Heart left ventricle (tissue), 13 donors: ENCODE measurements around the gene TMEM43.

Source experiments
- CTCF ChIP-seq, 12 donors: fragments of 200-600 bp; sonication (generic) in 4 of 12; IDR thresholded peaks; one replicate each; pipeline versions ENCODE4 v1.5.0 to v1.8.0; 2018 to 2022; ENCODE audit warnings: antibody characterized with exemption in 12 of 12, mild to moderate bottlenecking in 5 of 12
- POLR2A ChIP-seq, 2 donors: fragments of 450-650 bp; IDR thresholded peaks; one replicate each; pipeline ENCODE4 v1.6.1; 2017; ENCODE audit warnings: antibody characterized with exemption in 2 of 2, mild to moderate bottlenecking in 2 of 2, moderate library complexity in 2 of 2
- donor health status: ischemic (EF 13 %, LVEDD 7.1; RV severe dilation, severe dysfunction).
- donor health status: DM: no; HTN: yes; CAD: no.
- donor health status: DM: no; HTN: no; CAD: no.
- donor health status: ischemic (EF 25% LVEDD 6.9; RV normal size, moderate dysfunction).
- donor health status: ischemic (EF 25% LVEDD 5.7; RV mildly dilated, moderate dysfunction).
- donor health status: ischemic (EF 35%, LVEDD 5.7; RV mildly dilated, moderate dysfunction).
- donor health status: nonischemic (EF 11% LVEDD 7.7; RV severe dilation, severe dysfunction).
- donor health status: DM: yes; HTN: yes; CAD: no.
- donor health status: PGD.
- donor health status: ischemic (EF 29% LVEDD 5.4; RV normal size, mild dysfunction).
- donor health status: nonischemic (EF 23%, LVEDD 6.1; RV moderate dilation, normal function).

- TF ChIP-seq CTCF (IDR thresholded peaks at IDR 0.05), result no peak
- no peak for TF ChIP-seq POLR2A (IDR thresholded peaks at IDR 0.05)
Observed at GRCh38 chr3:14177580-14178246, 52.9 kb downstream of the TMEM43 start.
